HG02642 (cell line): Measurements from ENCODE around the gene BCL11B.

Experiments
- ATAC-seq: cut with Tn5 transposase; IDR thresholded peaks from one replicate; pipeline ENCODE4 v1.9.1; 2021; ENCODE audit warnings: mild to moderate bottlenecking; ENCODE audit not compliant: unreplicated experiment, poor library complexity

BCL11B gene

DNA sequence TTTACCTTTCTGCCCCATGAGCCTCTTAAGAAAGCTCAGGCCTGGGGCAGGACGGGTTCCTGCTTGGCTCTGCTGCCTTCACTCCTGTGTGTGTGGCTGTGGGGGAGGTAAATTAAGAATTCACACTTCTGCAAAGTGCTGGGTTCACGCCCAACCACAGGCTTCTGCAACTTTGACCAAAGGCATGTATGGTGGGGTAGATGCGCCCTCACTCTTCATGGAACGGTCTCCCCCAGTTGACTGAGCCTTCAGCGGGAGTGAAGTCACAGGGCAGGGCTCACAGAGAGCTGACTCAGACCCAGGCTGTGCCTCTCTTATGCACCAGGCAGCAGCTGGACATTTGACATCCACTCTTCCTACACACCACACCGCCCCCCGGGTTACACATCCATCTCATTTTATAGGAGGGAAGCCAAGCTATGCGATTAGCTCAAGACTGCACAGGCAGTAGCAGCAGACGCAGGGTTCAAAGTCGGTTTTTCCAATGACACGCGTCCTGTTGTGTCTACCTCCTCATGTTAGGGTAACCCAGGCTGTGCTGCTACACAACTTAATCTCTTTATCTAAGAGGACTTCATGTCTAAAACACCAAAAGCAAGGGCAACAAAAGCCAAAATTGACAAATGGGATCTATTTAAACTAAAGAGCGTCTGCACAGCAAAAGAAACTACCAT lies 15.4 kb upstream of the BCL11B start:
- peak; percentile 69 for ATAC-seq

DNA sequence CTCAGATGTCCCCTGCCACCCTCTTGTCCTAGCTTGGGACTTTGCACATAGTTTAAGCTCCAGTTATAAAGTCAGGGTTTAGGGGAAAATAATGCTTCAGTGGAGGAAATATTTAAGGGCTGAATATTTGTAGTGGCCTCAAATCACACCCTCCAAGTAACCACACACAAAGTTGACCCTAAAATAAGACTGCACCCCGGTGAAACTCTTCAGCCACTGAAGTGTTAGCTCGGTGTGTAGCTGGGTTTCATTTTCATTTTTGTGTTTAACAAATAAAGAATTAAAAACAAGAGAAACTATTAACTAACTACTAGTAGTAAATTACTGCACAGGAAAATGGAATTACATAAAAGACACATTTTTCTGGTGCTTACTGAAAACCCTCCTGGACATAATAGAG lies 14.8 kb upstream of the BCL11B start:
- ATAC-seq = peak; percentile 64

DNA sequence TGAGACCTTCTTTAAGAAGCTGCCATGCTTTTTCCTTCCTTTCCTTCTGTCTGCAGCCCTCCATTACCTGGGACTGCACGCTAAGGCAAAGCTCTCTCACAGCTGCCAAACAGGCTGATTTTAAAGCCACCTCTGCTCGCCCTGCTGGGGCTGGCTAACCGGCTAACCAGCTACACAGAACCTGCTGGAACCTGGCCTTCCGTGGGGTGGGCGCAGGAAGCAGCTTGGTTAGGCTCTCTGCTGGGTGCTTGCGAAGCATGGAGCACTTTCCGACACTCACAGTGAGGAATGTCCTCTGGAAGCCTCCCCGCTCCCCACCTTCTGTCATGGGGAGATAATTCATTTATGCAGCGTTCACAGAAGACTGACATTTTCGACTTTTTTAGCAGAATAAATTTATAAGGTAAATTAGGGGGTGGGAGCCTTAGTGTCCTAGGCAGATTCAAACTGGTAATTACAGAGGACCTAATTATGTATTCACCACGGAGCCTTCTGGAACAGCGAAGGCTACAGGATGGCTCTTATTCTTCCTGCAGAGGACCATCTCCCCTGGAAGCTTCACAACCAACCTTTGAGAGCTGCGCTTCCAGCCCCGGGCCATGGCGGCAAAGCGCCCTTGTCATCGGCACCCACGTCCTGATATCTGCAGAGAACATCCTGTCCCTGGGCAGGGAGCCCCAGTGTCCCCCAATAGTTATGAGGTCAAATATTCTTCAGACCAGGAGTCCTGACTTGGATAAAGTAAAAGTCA lies 12.4 kb upstream of the BCL11B start:
- ATAC-seq = no peak

DNA sequence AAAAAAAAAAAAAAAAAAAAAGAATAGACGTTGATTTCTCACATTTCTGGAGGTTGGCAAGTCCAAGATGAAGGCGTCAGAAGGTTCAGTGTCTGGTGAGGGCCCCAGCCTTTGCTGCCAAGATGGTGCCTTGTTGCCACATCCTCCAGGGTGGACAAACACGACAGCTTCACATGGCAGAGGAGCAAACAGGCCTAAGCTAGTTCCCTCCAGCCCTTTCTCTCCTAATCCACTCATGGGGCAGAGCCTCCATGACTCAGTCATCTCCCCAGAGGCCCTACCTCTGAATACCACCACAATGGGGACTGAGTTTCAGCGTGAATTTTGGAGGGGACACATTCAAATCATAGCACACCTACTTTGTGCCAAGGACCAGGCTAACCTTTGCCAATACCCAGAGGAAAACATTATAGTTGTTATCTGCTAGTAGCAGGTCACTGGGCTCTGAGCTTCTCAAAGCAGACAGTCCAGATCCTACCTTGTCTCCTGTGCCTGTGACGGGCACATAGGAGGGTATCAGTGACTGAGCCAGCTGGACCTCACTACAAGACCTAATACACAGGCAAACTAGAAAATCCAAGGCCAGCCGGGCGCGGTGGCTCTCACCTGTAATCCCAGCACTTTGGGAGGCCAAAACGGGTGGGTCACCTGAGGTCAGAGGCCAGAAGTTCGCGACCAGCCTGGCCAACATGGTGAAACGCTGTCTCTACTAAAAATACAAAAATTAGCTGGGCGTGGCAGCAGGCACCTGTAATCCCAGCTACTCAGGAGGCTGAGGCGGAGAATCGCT lies 10.5 kb upstream of the BCL11B start:
- ATAC-seq = no peak

DNA sequence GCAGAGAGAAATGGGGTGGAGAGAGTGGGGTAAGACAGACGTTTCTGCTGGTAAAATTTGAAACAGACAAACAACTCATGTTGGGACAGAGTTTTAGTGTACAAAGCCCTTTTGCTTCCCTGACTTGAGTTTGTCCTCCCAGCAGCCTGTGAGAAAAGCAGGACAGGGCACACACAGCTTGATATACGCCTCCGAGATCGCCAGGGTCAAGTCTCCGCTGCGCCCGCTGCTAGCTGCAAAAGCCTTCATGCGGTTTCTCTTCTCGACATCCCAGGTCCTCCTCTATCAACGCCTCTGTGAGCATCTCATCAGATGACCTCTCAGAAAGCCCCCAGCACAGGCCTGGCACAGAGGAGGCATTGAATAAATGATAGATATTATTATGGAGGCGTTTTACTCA lies 9.4 kb upstream of the BCL11B start:
- no peak for ATAC-seq

DNA sequence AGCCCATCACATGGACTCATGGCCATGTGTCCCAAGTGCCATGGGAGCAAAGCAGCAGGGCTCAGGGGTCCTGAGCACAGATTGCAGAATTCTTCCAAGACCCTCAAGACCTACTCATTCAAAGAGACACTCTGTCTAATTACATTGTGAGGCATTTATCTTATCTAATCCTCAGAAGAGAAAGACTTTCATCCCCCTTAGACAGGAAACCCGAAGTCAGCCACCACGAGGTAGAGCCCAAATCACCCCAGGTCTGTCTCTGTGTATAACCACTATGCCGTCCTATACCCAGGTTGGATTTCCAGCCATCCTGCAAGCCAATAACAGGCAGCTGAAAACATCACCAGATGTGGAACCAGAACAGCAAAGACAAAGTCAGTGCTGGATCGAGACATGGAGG lies 8.9 kb upstream of the BCL11B start:
- no peak for ATAC-seq

DNA sequence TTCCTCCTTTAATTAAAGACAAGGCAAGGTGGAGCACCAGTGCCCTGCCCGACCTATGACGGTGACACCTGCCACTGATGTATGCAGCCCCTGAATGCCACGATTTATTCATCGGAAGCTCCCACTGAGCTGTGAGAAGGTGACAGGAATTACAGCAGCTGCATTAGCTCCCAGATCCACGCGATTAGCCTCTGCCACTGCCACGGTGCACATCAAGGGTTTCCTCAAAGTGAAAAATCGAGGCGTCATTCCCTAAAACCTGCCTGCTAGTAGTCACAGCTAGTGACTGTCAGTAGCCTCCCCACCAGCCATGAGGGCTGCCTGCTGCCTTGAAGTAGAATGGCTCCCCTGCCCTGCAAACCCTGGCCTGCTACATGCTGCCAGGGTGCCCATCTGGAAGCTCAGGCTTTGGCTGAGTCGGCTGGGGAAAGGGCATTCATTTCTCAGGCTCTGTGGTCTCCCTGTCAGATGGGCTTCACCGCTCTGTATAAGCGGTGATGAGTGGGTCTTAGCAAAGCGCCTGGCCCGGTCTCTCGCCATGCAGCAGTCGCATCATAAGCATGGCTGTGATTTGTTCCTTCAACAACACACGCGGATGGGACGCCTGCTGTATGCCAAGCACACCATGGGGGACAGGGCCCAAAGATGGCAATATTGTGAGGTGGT lies 8.2 kb upstream of the BCL11B start:
- no peak for ATAC-seq

DNA sequence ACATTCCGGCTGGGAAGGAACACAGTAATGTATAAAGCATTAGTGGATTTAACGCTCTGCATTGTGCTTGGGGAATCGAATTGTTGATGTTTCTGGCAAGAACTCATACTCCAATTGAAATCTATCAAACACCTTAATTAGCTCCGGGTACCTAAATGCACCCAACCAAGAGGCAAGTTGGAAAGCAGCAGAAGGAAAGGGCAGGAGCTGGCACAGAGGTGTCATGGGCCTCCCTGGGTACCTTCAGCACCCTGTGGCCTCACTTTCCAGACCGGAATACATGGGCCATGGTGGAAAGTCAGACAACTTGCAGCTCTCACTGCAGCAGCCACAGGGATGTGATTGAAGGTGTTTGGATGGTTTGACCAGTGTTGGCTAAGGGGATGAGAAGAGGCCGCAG lies 6.8 kb upstream of the BCL11B start:
- no peak for ATAC-seq

DNA sequence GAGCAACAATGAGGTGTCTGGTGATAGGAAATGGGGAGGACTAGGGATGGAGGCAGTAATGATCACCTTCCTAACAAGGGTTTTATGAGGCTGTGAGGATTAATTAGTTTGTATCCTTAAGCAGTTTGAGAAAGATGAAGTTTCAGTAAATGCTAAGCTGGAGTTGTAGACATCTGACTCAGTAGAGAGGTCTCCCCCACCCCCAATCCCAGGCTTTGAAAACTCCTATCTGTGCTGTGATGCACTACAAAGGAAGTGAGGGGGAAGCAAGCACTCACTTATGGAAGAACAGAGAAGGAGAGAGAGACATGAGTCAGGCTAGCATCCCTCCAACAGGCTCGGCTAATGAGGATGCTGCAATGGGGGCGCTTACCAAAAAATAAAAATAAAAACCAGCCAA lies 5.5 kb upstream of the BCL11B start:
- no peak for ATAC-seq

DNA sequence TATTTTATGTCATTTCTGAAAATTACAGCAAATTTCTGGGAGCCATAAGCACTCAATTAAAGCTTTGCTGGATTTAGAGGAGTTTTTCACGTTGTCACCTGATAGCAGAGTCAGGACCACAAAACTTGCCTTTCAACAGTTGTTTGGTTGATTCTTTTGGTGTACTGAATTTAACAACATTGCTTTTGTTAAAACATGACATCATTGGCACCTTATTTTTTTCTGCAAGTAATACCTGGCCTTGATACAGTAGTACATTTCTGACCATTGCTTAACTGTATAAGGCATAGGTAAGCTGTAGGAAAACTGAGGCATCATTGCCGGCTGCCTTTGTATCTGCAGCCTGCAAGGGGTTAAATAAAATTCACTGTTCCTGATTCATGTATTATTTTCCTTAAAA lies 4.5 kb upstream of the BCL11B start:
- ATAC-seq = no peak

DNA sequence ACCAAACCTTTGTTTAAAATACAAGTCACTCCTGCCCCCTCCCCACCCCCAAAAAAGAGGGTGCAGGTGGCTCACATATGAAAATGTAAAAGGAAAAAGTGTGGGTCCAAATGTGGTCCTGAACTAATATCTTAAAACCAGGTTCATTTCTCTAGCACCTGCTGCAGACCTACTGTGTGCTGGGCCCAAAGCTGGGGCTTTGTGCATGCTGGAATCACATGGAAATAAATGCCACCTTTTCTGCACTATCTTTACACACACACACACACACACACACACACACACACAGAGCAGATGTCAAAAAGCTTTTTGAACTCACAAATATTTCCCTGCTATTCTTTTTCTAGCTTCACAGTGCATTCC lies 3.2 kb upstream of the BCL11B start:
- ATAC-seq = no peak

DNA sequence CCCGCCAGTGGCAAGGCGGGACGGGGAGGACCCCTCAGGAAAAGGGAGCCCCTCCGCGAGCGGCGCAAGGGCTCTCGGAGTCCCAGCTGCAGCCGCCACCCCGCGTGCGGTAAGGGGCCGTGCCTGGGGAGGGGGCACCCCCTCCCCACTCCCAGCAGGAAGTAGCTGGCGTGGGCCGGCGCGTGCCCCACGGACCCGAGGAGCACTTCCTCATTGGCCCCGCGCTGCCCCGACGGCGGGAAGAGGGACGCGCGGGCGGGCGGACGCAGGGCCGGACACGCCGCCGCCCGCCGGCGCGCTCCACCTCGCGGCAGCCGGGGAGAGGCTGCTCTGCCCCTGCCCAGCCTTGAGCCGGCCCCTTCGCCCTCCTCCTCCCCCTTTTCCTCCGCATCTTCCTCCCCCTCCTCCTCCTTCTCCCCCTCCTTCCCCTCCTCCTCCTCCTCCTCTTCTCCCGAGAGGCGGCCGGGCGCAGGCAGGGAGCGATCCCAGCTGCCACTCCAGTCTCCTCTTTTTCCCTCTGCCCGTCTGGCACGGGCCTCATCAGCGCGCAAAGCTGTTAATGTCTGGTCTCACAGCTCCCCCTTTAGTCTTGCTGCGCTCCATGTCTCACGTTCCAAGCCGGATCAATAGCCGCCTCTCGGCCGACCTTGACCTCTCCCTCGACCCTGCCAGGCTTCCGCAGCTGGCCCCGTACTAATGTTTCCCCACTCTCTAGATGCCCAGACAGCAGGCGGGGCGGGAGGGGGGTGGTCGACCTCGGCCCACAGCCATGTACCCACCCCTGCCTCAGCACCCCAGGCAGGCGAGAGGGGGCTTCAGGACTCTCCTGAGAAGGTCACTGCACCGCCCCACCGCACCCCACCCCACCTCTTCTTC lies 2.6 kb upstream of the BCL11B start:
- ATAC-seq = no peak

DNA sequence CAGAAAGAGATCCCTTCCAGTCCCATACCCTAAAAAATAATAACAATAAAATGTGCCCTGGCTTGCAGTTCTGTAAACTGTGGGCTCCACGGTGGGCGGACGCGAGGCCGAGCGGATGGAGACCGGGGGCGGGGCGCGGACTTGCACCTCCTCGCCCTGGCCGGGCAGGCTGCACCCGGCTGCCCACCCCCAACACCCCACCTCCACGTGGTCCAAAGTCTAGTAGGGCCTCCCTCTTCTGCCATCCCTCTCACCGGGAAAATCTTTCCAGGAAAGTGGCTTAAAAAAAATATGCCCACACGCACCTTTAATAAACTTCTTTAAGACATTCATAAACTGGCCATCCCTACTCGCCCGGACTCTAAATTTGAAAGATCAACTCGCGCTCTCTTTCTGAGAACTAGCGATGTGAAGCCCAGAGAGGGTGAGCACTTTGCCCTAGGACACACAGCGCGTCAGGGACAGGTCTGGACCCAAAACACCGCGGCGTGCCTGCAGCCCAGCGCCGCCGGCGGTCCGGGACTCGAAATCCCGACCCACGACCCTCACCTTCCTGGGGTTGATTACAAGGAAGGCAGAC lies 1.9 kb upstream of the BCL11B start:
- no peak for ATAC-seq

DNA sequence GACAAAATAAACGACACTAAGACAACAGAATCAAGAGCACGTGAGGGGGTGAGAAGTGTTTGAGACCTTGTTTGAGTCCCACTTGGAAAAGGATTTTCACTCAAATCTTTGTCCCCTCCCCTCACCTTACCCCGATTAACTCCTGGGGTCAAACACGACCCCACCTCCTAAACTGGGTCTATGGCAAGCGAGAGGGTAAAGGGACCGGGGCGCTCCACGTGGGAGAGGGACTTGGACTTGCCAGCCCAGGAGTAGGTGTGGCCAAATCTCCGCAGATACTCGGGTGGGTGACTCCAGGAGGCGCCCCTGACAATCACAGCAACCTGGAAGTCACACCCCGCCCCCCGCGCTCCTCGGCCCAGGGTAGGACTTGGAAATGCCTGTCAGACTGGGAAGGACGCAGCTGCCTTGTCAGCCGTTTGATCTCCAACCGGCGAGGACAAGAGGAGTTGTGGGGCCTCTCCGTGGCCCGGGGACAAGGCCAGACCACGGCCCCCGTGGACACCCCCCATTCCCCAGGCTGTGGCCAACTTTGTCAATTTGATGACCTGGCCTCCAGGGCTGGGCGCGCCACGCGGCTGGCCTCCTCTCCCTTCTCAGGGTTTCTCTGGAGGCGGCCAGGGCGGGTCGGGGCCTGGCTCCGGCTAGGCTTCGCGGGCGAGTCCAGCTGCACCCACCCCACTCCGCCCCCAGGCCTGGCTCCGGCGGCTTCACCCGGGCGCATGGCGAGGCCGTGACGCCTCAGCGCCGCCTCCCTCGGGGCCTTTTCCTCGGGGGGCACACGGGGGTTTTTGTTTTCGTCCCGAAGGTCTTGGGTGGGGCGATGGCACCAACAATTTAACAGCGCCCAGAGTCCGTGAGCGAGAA lies 1.1 kb upstream of the BCL11B start:
- no peak for ATAC-seq

DNA sequence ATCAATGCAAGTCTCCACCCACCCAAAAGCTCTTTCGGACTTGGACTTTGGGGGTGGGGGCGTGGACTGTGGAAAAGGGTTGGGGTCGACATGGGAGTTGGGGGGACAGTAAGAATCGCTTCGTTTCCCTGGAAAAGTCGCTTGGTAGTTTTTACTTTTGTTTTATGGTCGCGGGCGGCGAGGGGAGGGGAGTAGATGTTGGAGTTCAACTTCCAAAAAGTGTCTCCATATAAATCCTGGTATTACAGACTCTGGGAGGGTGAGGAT lies 568 bp upstream of the BCL11B start:
- no peak for ATAC-seq

DNA sequence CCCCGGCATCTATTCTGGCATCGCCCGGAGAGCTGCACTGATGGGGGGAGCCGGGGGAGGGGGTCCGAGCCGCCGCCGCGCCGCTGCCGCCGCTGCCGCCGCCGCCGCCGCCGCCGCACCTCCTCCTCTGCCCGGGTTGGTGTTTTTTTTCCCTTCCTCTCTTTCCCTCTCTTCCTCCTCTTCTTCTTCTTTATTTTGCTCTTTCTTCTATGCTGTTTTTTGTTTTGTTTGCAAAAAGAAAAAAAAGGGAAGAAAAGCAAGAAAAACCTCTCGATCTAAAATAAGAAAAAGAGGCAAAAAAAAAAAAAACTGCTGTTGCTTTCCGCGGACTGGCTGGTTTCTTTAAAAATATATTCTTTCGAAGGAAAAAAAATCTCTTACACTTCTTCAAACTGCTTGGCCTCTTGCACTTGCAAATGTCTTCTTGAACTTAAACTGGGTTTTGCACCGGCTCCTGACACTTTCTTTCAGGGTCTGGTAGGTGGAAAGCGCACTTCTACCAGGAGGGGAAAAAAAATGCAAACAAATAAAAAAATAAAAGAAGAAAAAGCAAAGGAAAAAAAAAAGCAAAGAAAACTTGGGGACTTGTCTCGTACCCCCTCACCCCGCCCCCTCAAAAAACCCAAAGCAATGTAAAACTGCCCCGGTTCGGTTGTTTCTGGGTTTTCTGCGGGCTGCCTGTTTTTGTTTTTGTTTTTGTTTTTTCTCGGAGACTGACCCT lies 616 bp downstream of the BCL11B start:
- ATAC-seq = no peak

DNA sequence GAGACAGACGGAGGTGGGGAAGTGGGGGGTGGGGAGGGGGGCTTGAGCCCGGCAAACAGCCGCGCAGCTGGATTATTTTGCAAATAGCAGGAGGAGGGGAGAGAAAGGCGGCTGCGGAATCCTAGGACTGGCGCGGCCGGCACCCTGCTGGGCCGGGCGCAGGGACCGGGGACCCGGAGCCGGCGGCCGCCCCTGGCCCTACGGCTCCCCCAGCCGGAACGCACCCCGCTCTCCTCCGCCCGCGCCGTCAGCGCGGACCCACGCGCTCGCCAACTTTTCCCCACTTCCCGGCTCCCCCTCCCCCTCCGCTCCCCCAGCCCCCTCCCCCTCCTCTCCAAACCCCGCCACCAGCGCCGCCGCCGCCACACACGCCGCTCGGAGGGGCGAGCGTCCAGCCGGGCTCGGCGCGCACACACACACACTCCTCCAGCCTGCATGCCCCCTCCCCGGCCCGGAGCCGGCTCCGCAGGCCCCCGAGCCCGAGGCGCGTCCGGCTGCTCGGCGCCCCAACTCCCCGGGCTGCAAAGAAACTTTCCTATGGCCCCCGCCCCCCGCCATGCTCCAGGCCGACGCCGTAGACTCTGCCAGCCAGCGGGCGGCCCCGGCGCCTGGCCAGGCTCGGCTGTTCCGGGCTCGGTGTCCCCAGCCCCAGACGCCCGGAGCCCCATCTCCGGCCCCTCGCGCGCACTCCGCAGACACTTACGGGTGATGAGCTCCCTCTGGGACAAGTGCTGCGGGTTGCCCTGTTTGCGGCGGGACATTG lies 1.4 kb downstream of the BCL11B start:
- ATAC-seq = no peak
